HG03060 (cell line): ENCODE data around the gene ACOXL.
"Not testable (repeated sequence)": the region's sequence is repeated elsewhere in the genome, so short reads cannot be mapped to it uniquely, and the experiment has no call there.

Experiments
- ATAC-seq: cut with Tn5 transposase; IDR thresholded peaks from one replicate; pipeline ENCODE4 v1.9.1; 2021; ENCODE audit warnings: low read depth, moderate number of reproducible peaks; ENCODE audit not compliant: unreplicated experiment

The ACOXL gene

DNA sequence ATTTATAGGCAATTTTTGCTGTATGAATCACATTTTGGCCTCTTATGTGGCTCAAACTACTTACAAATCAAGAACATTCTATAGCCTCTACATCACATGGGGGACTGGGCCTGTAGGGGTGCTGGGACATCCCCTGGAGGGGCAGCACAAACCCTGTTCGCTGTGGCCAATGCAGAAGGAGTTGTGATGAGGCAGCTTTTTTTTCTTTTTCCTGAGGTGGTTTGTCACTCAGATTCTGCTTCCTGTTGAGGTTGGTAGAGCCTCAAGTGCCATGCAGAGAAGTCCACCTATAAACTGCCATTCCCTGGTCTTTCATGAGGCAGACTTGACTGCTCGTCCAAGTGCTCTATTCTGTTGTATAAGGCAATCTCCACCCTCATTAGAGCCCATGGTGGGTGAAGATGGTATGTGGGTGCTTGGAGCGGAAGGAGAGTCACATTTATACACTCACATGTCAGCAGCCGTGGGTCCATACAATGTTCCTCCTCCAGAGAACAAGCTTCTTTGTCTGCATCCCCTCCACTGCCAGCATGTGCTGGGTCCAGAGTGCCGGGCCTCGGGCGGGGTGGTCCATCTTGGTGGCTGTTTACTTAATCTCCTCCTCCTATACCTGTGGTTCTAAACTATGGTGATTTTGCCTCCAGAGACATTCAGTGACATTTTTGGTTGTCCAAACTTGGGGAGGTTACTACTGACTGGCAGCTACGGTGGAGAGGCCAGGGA is 120.3 kb downstream of the ACOXL start:
- ATAC-seq: no peak

DNA sequence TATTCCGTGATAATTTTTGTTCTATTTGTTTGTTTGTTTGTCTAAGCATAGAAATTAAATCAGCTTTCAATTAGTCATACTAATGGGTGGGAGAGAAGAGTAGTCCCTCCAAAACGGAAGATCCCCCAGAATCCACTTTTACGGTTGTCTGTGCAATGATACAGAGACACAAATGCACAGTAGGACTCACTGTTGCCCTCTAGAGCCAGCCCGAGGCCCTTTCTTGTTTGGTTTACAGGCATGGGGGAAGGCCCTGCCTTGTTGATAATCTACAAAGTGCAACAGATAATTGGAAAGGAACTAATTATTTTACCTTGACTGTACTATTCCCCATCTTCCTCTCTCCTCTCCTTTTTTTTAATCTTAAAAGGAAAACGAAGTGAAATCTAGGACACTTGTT is 121.1 kb downstream of the ACOXL start:
- ATAC-seq: no peak

DNA sequence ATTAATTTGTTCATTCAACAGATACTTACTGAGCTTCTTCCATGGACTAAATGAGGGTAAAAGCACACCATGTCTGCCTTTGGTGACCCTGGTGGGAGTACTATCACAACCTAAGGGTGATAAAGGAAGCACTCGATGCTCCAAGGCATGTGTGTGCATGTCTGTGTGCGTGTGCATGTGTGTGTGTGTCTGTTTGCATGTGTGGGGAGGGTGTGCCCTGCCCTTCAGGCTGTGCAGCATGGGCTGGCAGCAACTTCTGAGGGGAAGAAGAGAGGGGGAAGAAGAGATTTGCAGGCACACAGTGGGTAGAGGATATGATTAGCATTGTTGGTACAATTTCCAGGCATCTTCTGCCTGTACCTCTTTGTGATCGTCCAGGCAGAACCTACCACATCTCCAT is 121.6 kb downstream of the ACOXL start:
- no peak for ATAC-seq

DNA sequence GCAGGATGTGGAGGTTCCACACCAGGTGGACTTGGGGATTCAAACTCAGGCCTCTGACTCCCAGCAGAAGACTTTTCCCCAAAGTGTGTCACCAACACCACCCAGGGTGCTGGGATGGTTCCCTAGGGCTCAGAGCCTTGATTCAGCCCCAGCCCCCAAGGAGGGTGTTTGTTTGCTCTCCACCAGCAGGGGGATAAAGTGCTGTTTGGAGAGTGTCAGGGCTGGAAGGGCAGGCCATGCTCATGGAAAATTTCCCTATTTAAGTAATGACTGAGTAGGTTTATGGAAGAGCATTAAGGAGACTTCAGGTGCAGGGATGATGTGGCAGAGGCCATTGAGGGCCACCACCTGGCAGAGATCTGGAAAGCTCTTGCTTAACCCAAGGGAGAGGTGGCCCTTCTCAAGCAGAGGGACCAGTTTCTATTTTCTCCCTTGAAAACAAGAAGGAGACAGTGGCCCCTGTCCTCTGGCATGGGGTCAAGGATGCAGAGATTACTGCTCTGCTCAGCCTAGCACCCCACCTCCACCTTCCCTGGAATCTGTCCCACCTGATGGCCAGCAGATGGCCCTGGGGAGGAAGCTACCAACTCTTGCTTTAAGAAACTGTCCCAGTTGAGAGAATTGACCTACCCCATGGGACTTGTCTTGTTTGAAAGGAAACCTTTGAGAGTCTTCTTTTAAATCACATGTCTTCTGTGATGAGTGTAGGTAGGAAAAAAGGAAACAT is 122.1 kb downstream of the ACOXL start:
- ATAC-seq: no peak

GRCh38 chr2:110855841-110856240 is 123.5 kb downstream of the ACOXL start:
- not testable (repeated sequence) for ATAC-seq

- ATAC-seq: peak; percentile 84
Measured at GRCh38 chr2:110858135-110858725, 125.9 kb downstream of the ACOXL start.

DNA sequence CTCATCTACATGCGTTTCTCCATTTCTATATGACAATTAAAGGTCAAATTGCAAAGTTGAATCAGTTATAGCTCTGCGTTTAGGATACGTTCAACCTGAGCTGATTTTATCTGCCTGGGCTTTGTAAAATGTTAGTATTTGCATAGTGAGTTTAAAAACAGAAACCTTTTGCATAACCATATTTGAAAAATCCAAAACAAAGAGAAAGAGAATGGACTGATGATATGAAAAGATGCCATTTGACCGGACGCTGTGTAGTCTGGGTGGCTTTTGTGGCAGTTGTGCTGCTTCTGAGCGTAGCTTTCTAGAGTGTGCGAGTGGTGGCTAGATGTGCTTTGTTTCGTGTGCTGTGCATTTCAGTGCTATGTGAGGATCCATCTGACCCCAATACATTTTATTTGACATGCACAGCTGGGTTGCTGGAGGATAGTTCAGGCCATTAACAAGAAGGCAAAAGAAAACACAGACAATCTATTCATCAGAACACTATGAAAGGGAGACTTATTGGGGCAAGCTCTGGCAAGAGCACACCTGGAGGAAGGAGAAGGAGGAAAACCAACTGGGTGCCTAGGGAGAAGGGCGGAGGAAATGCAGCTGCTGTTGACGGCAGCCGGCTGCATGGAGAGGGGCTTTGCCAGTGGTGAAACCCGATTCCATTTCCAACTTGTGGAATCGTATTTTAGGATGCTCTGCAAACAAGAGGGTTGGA is 126.8 kb downstream of the ACOXL start:
- ATAC-seq: no peak

DNA sequence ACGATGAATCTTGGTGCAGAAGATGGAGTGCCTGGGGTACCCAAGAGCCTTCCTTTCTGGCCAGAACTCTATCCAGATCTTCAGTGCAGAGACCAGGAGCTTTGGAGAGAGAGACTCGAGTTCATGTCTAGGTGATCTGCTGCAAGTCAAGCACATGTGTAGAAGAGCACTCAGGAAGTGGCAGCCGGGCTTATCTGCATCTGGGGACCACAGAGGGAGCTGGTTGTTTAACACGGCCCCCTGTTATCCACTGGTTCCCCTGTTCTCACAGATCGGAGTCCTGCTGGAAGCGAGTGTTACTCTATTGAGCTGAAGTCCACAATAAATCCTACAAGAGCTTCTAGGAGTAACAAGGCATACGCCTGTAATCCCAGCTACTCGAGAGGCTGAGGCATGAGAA is 128.3 kb downstream of the ACOXL start:
- ATAC-seq: no peak

- ATAC-seq: no peak
Measured at GRCh38 chr2:110861616-110862260, 129.4 kb downstream of the ACOXL start.

- no peak for ATAC-seq
Measured at GRCh38 chr2:110863726-110864125, 131.4 kb downstream of the ACOXL start.

DNA sequence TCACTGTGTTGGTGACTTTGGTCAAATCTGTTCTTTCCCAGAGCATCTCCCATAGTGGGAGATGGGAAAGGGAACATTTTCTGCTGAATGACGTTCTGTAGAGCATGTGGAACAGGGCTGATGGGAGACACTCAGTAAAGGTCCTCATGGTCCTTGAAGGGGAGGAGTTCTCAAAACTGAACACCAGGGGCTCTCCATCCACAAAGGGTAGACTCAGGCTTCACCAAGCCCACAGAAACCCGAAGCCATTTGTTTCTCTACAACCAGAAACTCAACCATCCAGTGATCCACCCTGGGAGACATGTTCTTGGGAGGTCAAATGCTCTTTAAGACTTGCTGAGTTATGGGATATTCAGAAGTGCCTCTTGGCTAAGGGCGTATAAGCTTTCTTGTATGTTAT is 131.8 kb downstream of the ACOXL start:
- ATAC-seq: no peak

DNA sequence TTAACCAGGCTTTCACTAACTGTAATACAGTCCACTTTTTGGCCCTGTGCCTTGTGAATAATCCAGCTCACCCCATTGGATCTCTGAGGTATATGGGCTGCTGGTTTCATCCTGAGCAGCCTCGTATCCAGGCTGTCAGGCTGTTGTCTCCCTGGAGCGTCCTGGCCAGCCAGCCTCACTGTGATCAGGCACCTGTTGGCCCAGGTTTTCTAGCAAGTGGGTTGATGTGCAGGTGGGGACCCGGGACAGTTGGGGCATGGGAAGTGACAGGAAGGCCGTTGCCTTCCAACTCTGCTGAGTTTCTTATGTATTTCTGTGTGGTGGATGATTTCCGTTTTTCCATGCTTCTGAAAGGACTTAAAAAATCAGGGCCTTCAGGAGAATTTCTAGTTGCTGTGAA is 132.4 kb downstream of the ACOXL start:
- ATAC-seq: no peak

DNA sequence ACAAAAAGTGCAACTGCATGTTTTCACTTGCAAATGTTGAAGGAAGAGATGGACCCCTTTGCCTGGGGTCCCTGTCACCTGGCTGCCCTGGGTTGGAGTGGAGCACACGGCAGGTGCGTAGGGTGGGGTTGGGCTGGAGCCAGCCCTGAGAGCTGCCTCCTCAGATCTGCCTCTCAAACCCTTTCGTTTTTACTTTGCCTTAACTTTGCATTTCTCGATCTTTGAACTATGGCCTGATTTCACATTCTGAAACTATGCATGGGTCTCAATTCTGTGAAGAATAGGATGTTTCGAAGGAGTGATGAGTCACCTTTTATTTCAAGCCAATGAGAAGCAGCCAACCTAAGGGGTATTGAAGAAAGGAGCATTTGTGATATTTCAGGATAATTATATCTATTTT is 132.8 kb downstream of the ACOXL start:
- ATAC-seq: peak; percentile 77

DNA sequence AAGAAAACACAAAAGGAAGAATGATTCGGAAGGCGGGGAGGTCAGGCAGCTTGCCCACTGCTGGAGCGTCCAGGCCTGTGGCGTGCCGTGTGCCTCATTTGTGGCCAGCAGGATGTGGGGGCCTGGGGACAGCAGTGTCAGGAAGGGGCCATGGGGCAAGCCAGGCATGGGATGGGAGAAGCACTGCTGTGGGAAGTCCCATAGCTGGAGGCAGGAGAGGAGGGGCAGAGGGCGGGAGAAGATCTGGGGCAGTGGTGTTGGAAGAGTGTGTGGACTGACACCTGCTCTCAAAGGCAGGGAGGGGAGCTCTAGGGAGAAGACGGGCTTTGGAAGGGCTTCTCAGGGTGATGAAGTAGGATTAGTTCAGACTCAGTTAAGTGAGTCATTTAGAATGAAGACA is 133.7 kb downstream of the ACOXL start:
- ATAC-seq: no peak

GRCh38 chr2:110866466-110866865 is 134.1 kb downstream of the ACOXL start:
- no peak for ATAC-seq

- no peak for ATAC-seq
Measured at GRCh38 chr2:110867078-110867477, 134.7 kb downstream of the ACOXL start.

- ATAC-seq: no peak
Measured at GRCh38 chr2:110868971-110869370, 136.6 kb downstream of the ACOXL start.

GRCh38 chr2:110869472-110870446 is 137.4 kb downstream of the ACOXL start:
- ATAC-seq: no peak

- no peak for ATAC-seq
Measured at GRCh38 chr2:110870545-110870944, 138.2 kb downstream of the ACOXL start.

GRCh38 chr2:110871637-110872036 is 139.3 kb downstream of the ACOXL start:
- ATAC-seq: no peak
